NOMO-1 (cell line): Measurements from ENCODE around the gene ZNRF3.

Source experiments
- DNase-seq, 2 experiments: peaks; one replicate each; lab custom pipeline; 2025; ENCODE audit not compliant: unreplicated experiment in 2 of 2; lab: John Stamatoyannopoulos, UW

The ZNRF3 gene

DNA sequence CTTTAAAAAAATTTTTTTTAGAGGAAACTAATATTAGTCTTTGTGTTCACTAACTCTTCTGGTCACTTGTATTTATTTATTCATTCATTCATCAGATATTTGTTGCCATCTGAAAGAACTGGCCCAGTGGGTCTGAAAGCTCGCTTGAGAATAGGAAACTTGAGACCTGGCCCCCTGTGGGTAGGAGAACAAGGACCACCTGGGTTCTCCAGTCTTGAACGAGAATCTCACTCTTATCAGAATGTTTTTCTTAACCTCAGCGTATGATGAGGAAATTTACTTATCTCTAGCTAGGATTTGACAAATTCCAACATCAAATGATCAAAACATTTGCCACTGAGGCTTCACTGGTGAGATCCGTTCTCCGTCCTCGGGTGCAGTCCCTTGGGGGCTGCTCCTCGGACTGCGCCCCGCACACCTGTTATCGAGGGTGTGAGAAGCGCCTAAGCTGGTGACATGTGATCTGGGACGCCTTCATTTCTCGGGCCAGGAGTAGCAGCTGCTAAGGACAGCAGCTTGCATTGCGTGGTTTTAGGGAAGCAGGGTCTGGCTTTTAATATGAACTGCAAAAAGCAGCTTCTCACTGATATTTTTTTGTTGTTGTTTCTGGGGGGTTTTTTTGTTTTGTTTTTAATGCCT is 171.9 kb downstream of the ZNRF3 start:
- DNase-seq = no peak

GRCh38 chr22:29056472-29056871 is 173.1 kb downstream of the ZNRF3 start:
- DNase-seq = no peak

DNA sequence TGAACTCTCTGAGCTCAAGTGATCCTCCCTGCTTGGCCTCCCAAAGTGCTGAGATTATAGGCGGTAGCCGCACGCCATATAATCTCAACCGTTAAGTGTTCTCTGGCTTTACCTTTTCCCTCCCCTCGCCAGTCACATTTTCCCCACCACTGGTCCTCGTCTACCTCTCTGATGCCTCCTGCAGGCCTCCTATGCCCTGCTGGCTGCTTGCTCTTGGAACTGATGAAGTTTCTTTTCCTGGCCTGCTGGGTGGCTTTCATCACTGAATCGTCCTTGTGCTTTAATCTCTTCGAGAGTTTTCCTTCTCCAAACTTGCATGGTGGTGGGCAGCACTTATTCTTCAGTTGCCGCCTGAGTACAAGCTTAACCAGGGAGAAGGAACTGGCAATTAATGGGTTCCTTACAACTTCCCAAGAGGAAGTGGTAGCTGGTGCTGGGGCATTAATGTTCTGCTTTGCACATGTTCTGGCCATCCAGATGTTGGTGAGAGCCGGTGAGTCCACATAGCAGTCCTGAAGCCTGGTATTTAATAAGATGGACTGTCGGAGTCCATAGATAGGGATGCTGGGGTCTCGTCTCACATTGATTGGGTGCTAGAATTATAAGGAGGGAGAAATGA is 177.0 kb downstream of the ZNRF3 start:
- DNase-seq = no peak

DNA sequence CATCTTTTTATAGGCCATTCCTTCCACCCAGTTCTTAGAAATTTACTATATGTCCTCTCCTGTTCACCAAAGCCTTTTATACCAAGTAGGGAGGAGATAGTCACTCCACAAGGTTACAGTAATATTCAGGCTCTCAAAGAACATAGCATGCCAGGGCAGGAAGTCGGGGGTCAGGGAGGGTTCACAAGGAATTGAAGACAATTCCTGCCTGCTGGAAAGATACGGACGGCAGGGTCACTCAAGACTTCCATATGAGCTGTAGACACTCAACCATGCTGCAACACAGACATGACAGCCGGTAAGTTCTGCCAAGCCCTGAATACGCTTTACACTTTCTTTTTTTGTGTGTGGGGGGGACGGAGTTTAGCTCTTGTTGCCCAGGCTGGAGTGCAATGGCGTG is 177.6 kb downstream of the ZNRF3 start:
- no peak for DNase-seq

DNA sequence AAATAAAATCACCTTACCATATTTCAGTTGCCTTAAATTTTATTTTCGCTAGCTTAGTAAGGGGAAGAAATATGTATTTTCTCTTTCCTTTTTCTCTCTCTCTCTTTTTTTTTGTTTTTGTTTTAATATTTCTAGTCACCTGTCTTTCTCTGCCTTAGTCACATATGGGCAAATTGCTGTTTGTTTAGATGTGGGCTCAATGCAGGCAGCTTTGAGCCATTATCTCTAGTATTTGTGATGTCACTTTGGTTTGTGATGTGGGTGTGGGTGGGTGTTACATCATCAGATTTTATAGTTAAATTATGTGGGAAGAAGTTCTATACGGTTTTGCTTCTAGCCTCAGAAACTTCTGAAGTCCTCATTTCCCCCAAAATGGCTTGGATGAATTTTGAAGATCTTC is 178.4 kb downstream of the ZNRF3 start, which contains the start of gene C22orf31:
Gene C22orf31, minus strand, starts transcription at position 59 of the 400 bp plus-strand sequence. Its CDS starts 39 bp downstream, at position 20.
- no peak for DNase-seq

GRCh38 chr22:29062286-29062821 is 179.0 kb downstream of the ZNRF3 start:
- DNase-seq = no peak

- peak in 1 of 2 experiments; percentile 10 for DNase-seq
Measured at GRCh38 chr22:29065468-29066190, 182.3 kb downstream of the ZNRF3 start.

- no peak for DNase-seq
Measured at GRCh38 chr22:29069463-29069862, 186.1 kb downstream of the ZNRF3 start.

GRCh38 chr22:29070490-29070889 is 187.1 kb downstream of the ZNRF3 start:
- DNase-seq = no peak

DNA sequence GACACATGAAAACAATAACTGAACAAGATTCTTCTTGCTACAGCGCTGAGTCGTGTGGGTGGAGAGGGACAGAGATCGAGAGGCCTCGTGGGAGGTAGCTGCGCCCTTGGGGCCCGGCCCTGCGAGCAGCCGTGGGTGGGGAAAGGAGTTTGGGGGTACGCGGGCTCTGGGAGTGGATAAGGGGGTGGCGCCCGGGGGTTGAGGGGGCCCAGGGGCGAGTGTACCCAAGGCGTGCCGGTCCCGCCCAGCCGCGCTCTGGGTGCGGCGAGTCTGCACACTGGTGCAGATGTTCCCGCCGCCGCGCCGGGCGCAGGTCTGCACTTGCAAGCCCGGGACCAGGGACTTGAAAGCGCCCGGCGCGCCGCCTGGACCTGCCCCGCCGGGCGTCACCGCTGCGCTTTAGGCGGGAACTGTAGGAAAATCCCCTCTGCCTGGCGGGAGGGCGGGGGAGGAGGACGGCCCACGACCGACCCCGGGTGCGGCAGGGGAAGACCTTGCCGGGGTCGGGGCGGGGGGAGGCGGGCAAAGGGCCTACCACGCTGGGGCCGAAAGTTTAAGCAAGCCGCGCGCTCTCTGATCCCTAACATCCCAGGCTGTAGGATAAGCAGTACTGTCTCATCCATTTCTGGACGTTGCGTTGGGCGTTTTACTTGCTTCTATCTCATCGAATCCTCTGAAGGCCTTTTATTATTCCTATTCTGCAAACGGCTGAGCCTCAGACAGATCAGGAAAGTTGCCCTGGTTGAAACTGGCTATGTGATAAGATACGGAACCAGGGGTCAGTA is 188.1 kb downstream of the ZNRF3 start:
- DNase-seq = no peak

- DNase-seq = peak; percentile 52 to 72
Measured at GRCh38 chr22:29072193-29072978, 189.0 kb downstream of the ZNRF3 start.

- no peak for DNase-seq
Measured at GRCh38 chr22:29072979-29073617, 189.7 kb downstream of the ZNRF3 start, which contains the start of gene KREMEN1. Gene KREMEN1 (plus strand): TSS chr22:29073035. CDS start chr22:29073131, 96 bp downstream.

DNA sequence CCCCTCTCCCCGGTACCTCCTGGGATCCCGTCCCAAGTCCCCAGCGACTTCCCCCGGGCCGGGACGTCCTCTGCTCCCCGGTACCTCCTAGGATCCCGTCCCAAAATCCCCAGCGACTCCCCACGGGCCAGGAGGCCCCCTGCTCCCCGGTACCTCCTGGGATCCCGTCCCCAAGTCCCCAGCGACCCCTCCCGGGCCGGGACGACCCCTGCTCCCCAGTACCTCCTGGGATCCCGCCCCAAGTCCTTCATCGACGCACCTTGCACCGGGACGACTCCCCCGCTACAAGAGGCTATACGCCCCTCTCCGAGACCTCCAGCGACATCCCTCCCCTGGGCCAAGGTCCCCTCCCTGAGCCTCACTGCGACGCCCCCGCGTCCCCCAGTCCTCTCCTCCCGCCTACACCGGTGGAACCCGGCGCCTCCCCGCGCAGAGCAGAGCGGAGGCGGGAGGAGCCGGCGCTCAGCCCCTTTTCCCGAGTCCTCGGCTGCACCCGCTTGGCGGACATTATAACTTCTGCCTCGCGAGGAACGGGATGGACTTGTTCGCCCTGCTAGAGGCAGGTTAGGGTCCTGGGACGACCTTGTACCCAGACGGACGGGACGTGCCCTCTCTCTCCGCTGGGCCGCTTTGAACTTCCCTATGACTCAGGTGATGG is 190.4 kb downstream of the ZNRF3 start:
- DNase-seq = no peak

DNA sequence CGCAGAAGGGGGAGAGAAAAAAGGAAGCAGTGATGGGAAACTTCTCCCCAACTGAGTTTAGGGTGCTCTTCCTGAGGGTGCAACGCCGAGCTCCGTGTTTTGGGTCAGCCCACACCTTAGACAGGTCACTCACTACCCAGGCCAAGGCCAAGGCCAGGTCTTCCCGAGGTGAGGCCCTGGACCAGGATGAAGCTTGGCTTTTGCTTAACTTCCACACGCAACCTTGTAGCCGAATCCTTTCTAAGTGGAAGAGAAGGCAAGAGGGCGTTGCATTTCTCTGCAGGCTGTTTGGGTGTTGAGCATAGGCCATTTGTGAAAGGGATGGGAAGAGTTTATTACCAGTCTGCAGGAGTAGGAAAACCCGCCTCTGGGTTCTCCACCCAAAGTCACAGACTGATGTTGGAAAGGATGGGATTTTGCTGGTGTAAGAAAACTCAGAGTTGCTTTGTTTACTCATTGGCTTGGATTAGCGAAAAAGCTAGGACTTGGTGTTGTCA is 191.0 kb downstream of the ZNRF3 start:
- no peak for DNase-seq

DNA sequence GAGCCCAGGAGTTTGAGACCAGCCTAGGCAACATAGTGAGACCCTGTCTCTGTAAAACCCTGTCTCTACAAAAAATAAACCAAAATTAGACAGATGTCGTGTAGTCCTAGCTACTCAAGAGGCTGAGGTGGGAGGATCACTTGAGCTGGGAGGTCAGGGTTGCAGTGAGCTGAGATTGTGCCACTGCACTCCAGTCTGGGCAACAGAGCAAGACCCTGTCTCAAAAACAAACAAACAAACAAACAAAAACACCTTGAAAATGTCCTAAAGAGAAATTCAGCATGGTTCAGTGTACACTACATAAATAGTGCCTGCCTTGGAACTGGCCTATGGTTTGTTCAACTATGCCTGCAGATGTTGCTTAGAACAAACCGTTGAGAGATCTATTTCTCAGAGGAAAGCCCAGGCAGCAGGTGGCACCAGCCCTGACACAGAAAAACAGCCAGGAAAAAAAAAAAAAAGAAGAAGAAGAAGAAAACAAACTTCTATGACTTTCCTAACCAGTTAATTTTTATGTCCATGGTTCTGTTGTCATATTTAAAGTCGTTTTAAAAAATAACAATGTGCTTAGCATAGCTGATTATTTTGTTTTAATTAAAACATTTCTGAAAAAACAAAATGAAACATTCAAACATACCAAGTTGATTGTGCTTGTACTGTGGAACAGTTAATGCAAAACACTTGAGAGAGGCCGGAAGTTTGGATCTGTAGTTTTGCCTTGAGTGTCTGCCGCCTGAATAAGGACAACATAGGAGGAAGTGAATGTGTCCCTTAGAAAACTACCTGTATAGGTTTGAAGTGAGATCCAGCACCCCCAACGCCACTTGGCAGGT is 194.9 kb downstream of the ZNRF3 start:
- DNase-seq = no peak

GRCh38 chr22:29078869-29079207 is 195.5 kb downstream of the ZNRF3 start:
- DNase-seq = no peak

DNA sequence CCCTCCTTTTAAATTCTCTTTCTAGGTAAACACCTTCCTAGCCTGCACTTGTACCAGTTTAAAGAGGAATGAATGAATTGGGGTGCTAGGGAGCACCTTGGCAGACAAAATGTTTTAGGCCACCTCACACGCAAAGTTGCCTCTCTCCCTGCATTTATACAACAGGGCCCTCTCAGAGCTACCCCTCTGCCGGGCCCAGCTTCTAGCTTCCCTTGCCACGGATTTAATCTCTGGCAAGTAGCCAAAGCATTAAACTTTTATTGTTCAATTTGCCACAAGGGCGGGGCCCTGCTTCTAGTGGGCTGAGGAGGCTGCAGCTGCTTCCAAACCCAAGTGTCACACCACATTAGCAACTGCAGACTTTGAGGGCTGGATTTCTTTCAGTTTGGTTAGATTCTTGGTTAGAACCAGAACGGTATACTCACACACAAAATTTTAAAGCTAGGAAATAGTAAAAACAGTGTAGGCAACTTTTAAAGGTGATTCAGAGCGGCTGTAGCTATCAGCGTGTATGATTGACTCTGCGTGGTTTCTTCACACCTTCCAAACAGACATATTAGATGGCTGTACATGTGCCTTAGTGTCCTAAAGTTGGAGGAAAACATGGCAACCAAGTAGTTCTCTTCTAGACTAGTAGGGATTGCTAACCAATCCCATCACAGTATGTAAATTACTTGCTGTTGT is 196.0 kb downstream of the ZNRF3 start:
- no peak for DNase-seq
